HepG2 (cell line): ENCODE data around the gene ZBTB17.

ENCODE experiments used
- GTF2F1 ChIP-seq: fragments of 150-350 bp; IDR thresholded peaks from 2 replicates; pipeline ENCODE4 v1.6.1; 2014; ENCODE audit warnings: low read length
- HDAC6 ChIP-seq: fragments of 200-600 bp; sonication (generic); IDR thresholded peaks from 2 replicates; pipeline ENCODE4 v1.7.0; 2017; ENCODE audit warnings: mild to moderate bottlenecking, antibody characterized with exemption, low read length, low read depth
- IRF2 ChIP-seq: IDR thresholded peaks from 2 replicates; pipeline ENCODE4 v1.6.1; 2018; ENCODE audit warnings: missing genetic modification reagents, missing compliant biosample characterization
- MYNN ChIP-seq: sonication (generic); formaldehyde crosslinking; IDR thresholded peaks from 2 replicates; pipeline ENCODE4 v1.4.0; 2020; ENCODE audit warnings: mild to moderate bottlenecking, low read depth, missing genetic modification reagents
- NFIC ChIP-seq: IDR thresholded peaks from 2 replicates; pipeline ENCODE4 v1.6.1; 2012; ENCODE audit warnings: mild to moderate bottlenecking, low read length, inconsistent platforms
- POLR2AphosphoS2 ChIP-seq: IDR thresholded peaks from 2 replicates; pipeline ENCODE4 v1.6.1; 2011; ENCODE audit warnings: low read depth, low read length, improper control_type of control experiment
- SMC3 ChIP-seq: IDR thresholded peaks from 2 replicates; pipeline ENCODE4 v1.6.1; 2011; ENCODE audit warnings: low read length, improper control_type of control experiment
- ZNF816 ChIP-seq: sonication (generic); formaldehyde crosslinking; IDR thresholded peaks from 2 replicates; pipeline ENCODE4 v1.8.0; 2022; ENCODE audit warnings: missing genetic modification reagents, mild to moderate bottlenecking, borderline replicate concordance
- TF ChIP-seq, protein P1 (sequence below): sonication (generic); formaldehyde crosslinking; IDR thresholded peaks from 2 replicates; pipeline ENCODE4 v1.5.0; 2020; ENCODE audit warnings: mild to moderate bottlenecking, missing genetic modification reagents, moderate library complexity
- TF ChIP-seq, protein P2 (sequence below): sonication (generic); formaldehyde crosslinking; IDR thresholded peaks from 2 replicates; pipeline ENCODE4 v1.4.0; 2020; ENCODE audit warnings: missing genetic modification reagents

DNA sequence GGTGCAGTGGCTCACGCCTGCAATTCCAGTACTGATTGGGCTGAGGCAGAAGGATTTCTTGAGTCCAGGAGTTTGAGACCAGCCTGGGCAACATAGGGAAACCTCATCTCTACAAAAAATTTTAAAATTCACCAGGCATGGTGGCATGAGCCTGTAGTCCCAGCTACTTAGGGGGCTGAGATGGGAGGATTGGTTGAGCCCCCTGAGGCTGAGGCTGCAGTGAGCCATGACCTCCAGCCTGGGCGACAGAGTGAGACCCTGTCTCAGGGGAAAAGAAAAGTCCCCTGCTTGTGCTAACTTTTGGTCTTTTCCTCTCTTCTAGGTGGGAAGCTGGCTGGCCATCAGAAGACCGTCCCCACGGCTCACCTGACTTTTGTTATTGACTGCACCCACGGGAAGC, 29.7 kb upstream of the ZBTB17 start:
- TF ChIP-seq ZNF816 (CRISPR knock-in tag) (no peak), MYNN (no peak), IRF2 (CRISPR knock-in tag) (no peak), HDAC6 (no peak), NFIC (no peak), SMC3 (no peak), GTF2F1 (no peak), POLR2AphosphoS2 (no peak)
- TF ChIP-seq, protein P1, sequence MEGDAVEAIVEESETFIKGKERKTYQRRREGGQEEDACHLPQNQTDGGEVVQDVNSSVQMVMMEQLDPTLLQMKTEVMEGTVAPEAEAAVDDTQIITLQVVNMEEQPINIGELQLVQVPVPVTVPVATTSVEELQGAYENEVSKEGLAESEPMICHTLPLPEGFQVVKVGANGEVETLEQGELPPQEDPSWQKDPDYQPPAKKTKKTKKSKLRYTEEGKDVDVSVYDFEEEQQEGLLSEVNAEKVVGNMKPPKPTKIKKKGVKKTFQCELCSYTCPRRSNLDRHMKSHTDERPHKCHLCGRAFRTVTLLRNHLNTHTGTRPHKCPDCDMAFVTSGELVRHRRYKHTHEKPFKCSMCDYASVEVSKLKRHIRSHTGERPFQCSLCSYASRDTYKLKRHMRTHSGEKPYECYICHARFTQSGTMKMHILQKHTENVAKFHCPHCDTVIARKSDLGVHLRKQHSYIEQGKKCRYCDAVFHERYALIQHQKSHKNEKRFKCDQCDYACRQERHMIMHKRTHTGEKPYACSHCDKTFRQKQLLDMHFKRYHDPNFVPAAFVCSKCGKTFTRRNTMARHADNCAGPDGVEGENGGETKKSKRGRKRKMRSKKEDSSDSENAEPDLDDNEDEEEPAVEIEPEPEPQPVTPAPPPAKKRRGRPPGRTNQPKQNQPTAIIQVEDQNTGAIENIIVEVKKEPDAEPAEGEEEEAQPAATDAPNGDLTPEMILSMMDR (CRISPR knock-in tag), result no peak
- TF ChIP-seq, protein P2, sequence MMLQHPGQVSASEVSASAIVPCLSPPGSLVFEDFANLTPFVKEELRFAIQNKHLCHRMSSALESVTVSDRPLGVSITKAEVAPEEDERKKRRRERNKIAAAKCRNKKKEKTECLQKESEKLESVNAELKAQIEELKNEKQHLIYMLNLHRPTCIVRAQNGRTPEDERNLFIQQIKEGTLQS (CRISPR knock-in tag), result no peak
